Endothelial cell of umbilical vein (primary cell): ENCODE results near the gene PITPNM1. TPM values are rescaled to one million over a fixed set of nuclear protein-coding genes. Genes with fewer than 3 reads are reported as not detected.

Experiments used
- BruUV-seq: library from RNA; stranded (reverse); fragments of 400-500 nt; replicated peaks from 2 replicates; lab custom pipeline; 2021; lab: Mats Ljungman, UMichigan
- CTCF ChIA-PET: fragments of 300-600, 350-600 bp; sonication (Branson Sonifier 250); formaldehyde crosslinking; loops from one replicate; lab custom pipeline; 2021; ENCODE audit warnings: antibody characterized with exemption, inconsistent platforms; lab: Charles Lee
- POLR2A ChIA-PET: fragments of 300-600, 350-600 bp; sonication (Branson Sonifier 250); formaldehyde crosslinking; loops from one replicate; lab custom pipeline; 2021; ENCODE audit warnings: antibody characterized with exemption, inconsistent platforms; lab: Charles Lee
- DNase-seq: peaks from one replicate; pipeline ENCODE4 v3.0.0-alpha.2; 2011; ENCODE audit warnings: low read depth, low spot score
- FAIRE-seq: peaks from 2 replicates; lab custom pipeline; 2011; peaks lifted over from hg19 to GRCh38; lab: Jason Lieb, UNC
- H2AFZ ChIP-seq: 2 replicates; pipeline ENCODE4 v1.6.0; 2012; ENCODE audit warnings: low read depth, low read length, control low read depth, inconsistent platforms
- H3K27ac ChIP-seq: 2 replicates; pipeline ENCODE4 v1.5.1; 2011; ENCODE audit warnings: low read depth, mild to moderate bottlenecking, control low read depth, low read length, moderate library complexity; ENCODE audit not compliant: insufficient read depth
- H3K27me3 ChIP-seq, 2 experiments: 2 replicates each; pipeline versions ENCODE4 v1.6.0 to v1.6.1; 2011; ENCODE audit warnings: low read length in 2 of 2, mixed read lengths in 1 of 2; ENCODE audit not compliant: control insufficient read depth in 2 of 2, insufficient read depth in 2 of 2
- H3K36me3 ChIP-seq, 2 experiments: 2 replicates in 1 of 2; 3 replicates in 1 of 2; pipeline ENCODE4 v1.5.1; 2011; ENCODE audit warnings: low read length in 2 of 2, mild to moderate bottlenecking in 1 of 2, moderate library complexity in 1 of 2; ENCODE audit not compliant: control insufficient read depth in 2 of 2, insufficient read depth in 2 of 2; ENCODE audit errors: extremely low read depth in 1 of 2
- H3K4me1 ChIP-seq: 3 replicates; pipeline ENCODE4 v1.5.1; 2011; ENCODE audit warnings: mild to moderate bottlenecking, low read length; ENCODE audit not compliant: control insufficient read depth, insufficient read depth; ENCODE audit errors: extremely low read depth
- H3K4me2 ChIP-seq: 2 replicates; pipeline ENCODE4 v1.6.1; 2011; ENCODE audit warnings: low read length, control low read depth, mixed read lengths; ENCODE audit not compliant: insufficient read depth
- H3K4me3 ChIP-seq, 3 experiments: fragments of 200-600 bp in 1 of 3; sonication (generic), shearing (Covaris generic) in 1 of 3; replicated peaks in 1 of 3; 2 replicates each; pipeline ENCODE4 v1.5.1; 2011 to 2016; ENCODE audit warnings: control low read depth in 3 of 3, low read length in 3 of 3, mild to moderate bottlenecking in 2 of 3, inconsistent platforms in 1 of 3, low read depth in 1 of 3, moderate library complexity in 1 of 3; ENCODE audit not compliant: insufficient read depth in 1 of 3
- H3K79me2 ChIP-seq: 2 replicates; pipeline ENCODE4 v1.6.0; 2012; ENCODE audit warnings: low read length, inconsistent platforms; ENCODE audit not compliant: control insufficient read depth, insufficient read depth
- H3K9ac ChIP-seq: replicated peaks from 2 replicates; pipeline ENCODE3; 2011; ENCODE audit warnings: low read length, control low read depth; ENCODE audit not compliant: insufficient read depth; ENCODE audit errors: extremely low read depth
- H3K9me1 ChIP-seq: replicated peaks from 3 replicates; pipeline ENCODE4 v1.6.0; 2011; ENCODE audit warnings: mild to moderate bottlenecking, low read length; ENCODE audit not compliant: control insufficient read depth, insufficient read depth; ENCODE audit errors: extremely low read depth
- H3K9me3 ChIP-seq: replicated peaks from 2 replicates; pipeline ENCODE4 v1.5.1; 2012; ENCODE audit warnings: low read length, inconsistent platforms; ENCODE audit not compliant: control insufficient read depth, insufficient read depth
- H4K20me1 ChIP-seq: replicated peaks from 2 replicates; pipeline ENCODE3; 2011; ENCODE audit warnings: mild to moderate bottlenecking, low read length; ENCODE audit not compliant: control insufficient read depth, insufficient read depth; ENCODE audit errors: extremely low read depth
- EZH2 ChIP-seq: IDR thresholded peaks from 2 replicates; pipeline ENCODE4 v1.6.1; 2012; ENCODE audit warnings: borderline replicate concordance, low read depth, mild to moderate bottlenecking, moderate library complexity, low read length, inconsistent platforms; ENCODE audit not compliant: severe bottlenecking
- MYC ChIP-seq: IDR thresholded peaks from one replicate; pipeline ENCODE4 v1.6.1; 2011; ENCODE audit warnings: mild to moderate bottlenecking, low read depth, low read length
- POLR2A ChIP-seq: IDR thresholded peaks from 2 replicates; pipeline ENCODE4 v1.6.1; 2012; ENCODE audit warnings: low read depth, mild to moderate bottlenecking, control low read depth, low read length
- dilution Hi-C: fragments of 300-500 bp; cut with MboI; formaldehyde crosslinking; loops from one replicate; pipeline ENCODE4 v1.15.0; 2019; ENCODE audit warnings: low sequenced_read_pairs; ENCODE audit not compliant: extremely low pct_ligation_motif_present
- intact Hi-C: fragments of 100-400 bp; cut with micrococcal nuclease; formaldehyde crosslinking; loops from one replicate; pipeline ENCODE4 v1.10.0; 2022
- polyA plus RNA-seq, 4 experiments: library from polyadenylated mRNA; depleted of rRNA in 3 of 4; stranded (reverse) in 3 of 4; unstranded in 1 of 4; fragments of >200 nt; gene quantifications; 2 replicates each; pipeline versions ENCODE4 v1.2.1 to v1.2.3, GENCODE V29; 2011 to 2012; ENCODE audit warnings: missing spikeins in 1 of 4
- total RNA-seq: library from RNA; stranded (reverse); gene quantifications from 2 replicates; pipeline ENCODE4 v1.2.3, GENCODE V29; 2021
- TF ChIP-seq, protein P1 (sequence below), 2 donors: IDR thresholded peaks; 1 replicate in 1 of 2; 2 replicates in 1 of 2; pipeline ENCODE4 v1.5.1; 2011; ENCODE audit warnings: low read length in 2 of 2, mild to moderate bottlenecking in 2 of 2, moderate library complexity in 2 of 2, control low read depth in 1 of 2, inconsistent platforms in 1 of 2, low read depth in 1 of 2; ENCODE audit not compliant: insufficient read depth in 1 of 2; ENCODE audit errors: extremely low read depth in 1 of 2
- TF ChIP-seq, protein P2 (sequence below): IDR thresholded peaks from 2 replicates; pipeline ENCODE4 v1.6.1; 2011; ENCODE audit not compliant: insufficient read depth, insufficient read length

The PITPNM1 gene
- total and polyA plus RNA-seq, 2 donors (not counting 3 experiments of a cell fraction or from before 2014, with no cell fraction given) = 16.5 to 26.4 TPM

DNA sequence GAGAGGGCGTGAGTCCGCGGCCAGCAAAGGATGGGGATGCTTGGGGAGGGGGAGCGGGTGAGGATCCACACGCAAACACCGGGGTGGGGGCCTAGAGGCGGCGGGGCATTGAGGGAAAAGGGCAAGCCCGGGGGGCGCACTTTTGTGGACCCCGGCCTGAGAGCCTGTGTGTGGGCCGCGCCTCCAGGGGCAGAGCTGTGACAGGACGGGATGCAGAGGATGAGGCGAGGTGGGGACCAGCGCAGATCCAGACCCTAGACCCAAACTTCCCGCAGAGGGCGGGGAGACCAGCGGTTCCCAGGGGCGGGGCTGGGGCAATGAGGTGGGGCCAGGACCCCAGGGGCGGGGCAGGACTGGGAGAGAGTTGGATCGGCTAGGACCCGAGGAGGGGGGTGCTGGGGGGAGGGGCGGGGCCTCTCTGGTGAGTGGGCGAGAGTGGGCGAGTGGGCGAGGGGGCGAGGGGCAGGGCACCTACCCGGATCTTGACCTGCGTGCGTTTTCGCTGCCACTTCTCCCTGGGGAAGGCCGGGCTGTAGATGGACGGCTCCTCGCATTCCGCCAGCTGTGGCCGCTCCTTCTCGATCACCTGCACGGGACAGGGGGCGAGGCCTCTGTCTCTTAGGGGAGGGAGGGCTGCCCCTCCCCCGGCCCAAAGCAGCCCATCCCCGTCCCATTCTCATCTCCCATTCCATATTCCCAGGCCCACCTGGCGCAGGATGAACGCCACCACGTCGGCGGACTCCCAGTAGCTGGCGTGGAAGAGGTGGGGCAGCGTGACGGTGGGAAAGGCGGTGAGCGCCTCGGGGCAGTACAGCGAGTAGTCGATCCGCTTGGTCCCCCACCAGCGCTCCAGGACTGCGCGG lies 10.6 kb downstream of the PITPNM1 start:
- Histone ChIP-seq H3K36me3 (peaks cover 0 to 9% of the 10 kb centered on the region in 2 experiments), H3K9ac (no peak overlapping the region), H3K4me2 (no peak overlapping the region), H3K9me3 (no peaks in the 10 kb centered on the region), H3K27me3 (no peaks in the 10 kb centered on the region), H2AFZ (no peak overlapping the region), H3K4me3 (no peak overlapping the region), H3K4me1 (no peaks in the 10 kb centered on the region), H3K27ac (no peak overlapping the region), H3K9me1 (no peaks in the 10 kb centered on the region), H3K79me2 (no peaks in the 10 kb centered on the region), H4K20me1 (no peaks in the 10 kb centered on the region)
- no peak for DNase-seq
- dilution Hi-C loops (no loop called here), intact Hi-C loops (no loop called here)
- FAIRE-seq = no peak
- POLR2A ChIA-PET = no interaction called here
- BruUV-seq = no TSS peak
- CTCF ChIA-PET = no interaction called here
- no peak for TF ChIP-seq EZH2
- TF ChIP-seq, protein P1, sequence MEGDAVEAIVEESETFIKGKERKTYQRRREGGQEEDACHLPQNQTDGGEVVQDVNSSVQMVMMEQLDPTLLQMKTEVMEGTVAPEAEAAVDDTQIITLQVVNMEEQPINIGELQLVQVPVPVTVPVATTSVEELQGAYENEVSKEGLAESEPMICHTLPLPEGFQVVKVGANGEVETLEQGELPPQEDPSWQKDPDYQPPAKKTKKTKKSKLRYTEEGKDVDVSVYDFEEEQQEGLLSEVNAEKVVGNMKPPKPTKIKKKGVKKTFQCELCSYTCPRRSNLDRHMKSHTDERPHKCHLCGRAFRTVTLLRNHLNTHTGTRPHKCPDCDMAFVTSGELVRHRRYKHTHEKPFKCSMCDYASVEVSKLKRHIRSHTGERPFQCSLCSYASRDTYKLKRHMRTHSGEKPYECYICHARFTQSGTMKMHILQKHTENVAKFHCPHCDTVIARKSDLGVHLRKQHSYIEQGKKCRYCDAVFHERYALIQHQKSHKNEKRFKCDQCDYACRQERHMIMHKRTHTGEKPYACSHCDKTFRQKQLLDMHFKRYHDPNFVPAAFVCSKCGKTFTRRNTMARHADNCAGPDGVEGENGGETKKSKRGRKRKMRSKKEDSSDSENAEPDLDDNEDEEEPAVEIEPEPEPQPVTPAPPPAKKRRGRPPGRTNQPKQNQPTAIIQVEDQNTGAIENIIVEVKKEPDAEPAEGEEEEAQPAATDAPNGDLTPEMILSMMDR (IDR thresholded peaks at IDR 0.05; ENCODE audit: extremely low read depth in 1 of 2, insufficient read depth in 1 of 2, low read depth in 1 of 2, low read length in 2 of 2) = no peak
- TF ChIP-seq POLR2A = no peak
- TF ChIP-seq, protein P2, sequence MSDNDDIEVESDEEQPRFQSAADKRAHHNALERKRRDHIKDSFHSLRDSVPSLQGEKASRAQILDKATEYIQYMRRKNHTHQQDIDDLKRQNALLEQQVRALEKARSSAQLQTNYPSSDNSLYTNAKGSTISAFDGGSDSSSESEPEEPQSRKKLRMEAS = no peak
- TF ChIP-seq MYC = no peak
